SU-DHL-6 (cell line): ENCODE results near the gene MAP1A.
A peak's percentile ranks its signal among the peaks of the same experiment; 100 is the strongest.

Source experiments
- H2AFZ ChIP-seq: fragments of 200-600 bp; sonication (generic); 2 replicates; pipeline ENCODE4 v1.6.1; 2014; ENCODE audit warnings: low read depth, mild to moderate bottlenecking, moderate library complexity, mixed read lengths, antibody characterized with exemption, low read length; ENCODE audit not compliant: severe bottlenecking
- H3F3A ChIP-seq: fragments of 200-600 bp; shearing (Covaris generic); 2 replicates; pipeline ENCODE4 v1.6.0; 2016; ENCODE audit warnings: antibody characterized with exemption, mild to moderate bottlenecking; ENCODE audit not compliant: insufficient read depth
- H3K27ac ChIP-seq: fragments of 200-600 bp; sonication (generic); 2 replicates; pipeline ENCODE4 v1.5.1; 2016; ENCODE audit warnings: low read depth, mild to moderate bottlenecking, low read length, moderate library complexity, mixed read lengths
- H3K27me3 ChIP-seq: fragments of 200-600 bp; sonication (generic), shearing (Covaris generic); 2 replicates; pipeline ENCODE4 v1.6.0; 2014; ENCODE audit warnings: mild to moderate bottlenecking, low read length
- H3K36me3 ChIP-seq: fragments of 200-600 bp; sonication (generic); 2 replicates; pipeline ENCODE4 v1.6.1; 2014; ENCODE audit warnings: mild to moderate bottlenecking, low read length, mixed read lengths
- H3K4me2 ChIP-seq: fragments of 300-600, 200-600 bp; shearing (Covaris generic), sonication (generic); 2 replicates; pipeline ENCODE4 v1.6.0; 2014; ENCODE audit warnings: low read length, low read depth, mild to moderate bottlenecking; ENCODE audit not compliant: poor library complexity, severe bottlenecking
- H3K4me3 ChIP-seq: fragments of 200-600 bp; sonication (generic); 2 replicates; pipeline ENCODE4 v1.5.1; 2014; ENCODE audit warnings: antibody characterized with exemption, low read length, mild to moderate bottlenecking, mixed read lengths; ENCODE audit not compliant: insufficient read depth, poor library complexity, severe bottlenecking
- H3K79me2 ChIP-seq: fragments of 200-600 bp; sonication (generic); 2 replicates; pipeline ENCODE4 v1.6.1; 2014; ENCODE audit warnings: mild to moderate bottlenecking, low read length, moderate library complexity; ENCODE audit not compliant: insufficient read depth
- H3K9ac ChIP-seq: fragments of 200-600 bp; sonication (generic); 2 replicates; pipeline ENCODE4 v1.7.0; 2014; ENCODE audit warnings: mild to moderate bottlenecking, low read length
- H3K9me2 ChIP-seq: fragments of 200-600 bp; sonication (generic); replicated peaks from 2 replicates; pipeline ENCODE4 v1.6.1; 2014; ENCODE audit warnings: low read length; ENCODE audit not compliant: insufficient read depth
- H3K9me3 ChIP-seq: fragments of 200-600 bp; sonication (generic); 2 replicates; pipeline ENCODE4 v1.6.1; 2014; ENCODE audit warnings: low read length, mixed read lengths; ENCODE audit not compliant: insufficient read depth
- H4K20me1 ChIP-seq: fragments of 200-600 bp; sonication (generic); 2 replicates; pipeline ENCODE4 v1.6.1; 2014; ENCODE audit warnings: low read depth, mild to moderate bottlenecking, antibody characterized with exemption, low read length, moderate library complexity, mixed read lengths
- CTCF ChIP-seq: fragments of 200-600 bp; sonication (generic); IDR thresholded peaks from one replicate; pipeline ENCODE4 v1.5.1; 2017; ENCODE audit warnings: antibody characterized with exemption, mild to moderate bottlenecking, low read length, moderate library complexity; ENCODE audit not compliant: insufficient read depth, poor library complexity, severe bottlenecking
- EZH2phosphoT487 ChIP-seq: fragments of 200-600 bp; sonication (generic), shearing (Covaris generic); conservative IDR thresholded peaks from 2 replicates; pipeline ENCODE4 v1.6.1; 2018; ENCODE audit warnings: mild to moderate bottlenecking, antibody characterized with exemption, low read length, moderate library complexity, mixed read lengths

MAP1A gene

GRCh38 chr15:43516801-43517353, 531 bp upstream of the MAP1A start:
- H3F3A ChIP-seq, result no peaks in the 10 kb centered on the region
- no peak overlapping the region for H3K4me3 ChIP-seq
- H3K79me2 ChIP-seq, result no peaks in the 10 kb centered on the region
- no peaks in the 10 kb centered on the region for H3K27me3 ChIP-seq
- H3K9ac ChIP-seq, result no peak overlapping the region
- H3K9me2 ChIP-seq, result no peaks in the 10 kb centered on the region
- no peak overlapping the region for H2AFZ ChIP-seq
- H4K20me1 ChIP-seq, result no peaks in the 10 kb centered on the region
- TF ChIP-seq CTCF (no peak), EZH2phosphoT487 (no peak)
- H3K27ac ChIP-seq, result no peak overlapping the region
- no peaks in the 10 kb centered on the region for H3K36me3 ChIP-seq
- no peaks in the 10 kb centered on the region for H3K9me3 ChIP-seq
- H3K4me2 ChIP-seq, result no peak overlapping the region

GRCh38 chr15:43518197-43518761, 871 bp downstream of the MAP1A start:
- Histone ChIP-seq H3K4me3 (no peak overlapping the region), H3K9ac (no peak overlapping the region), H3K27ac (no peak overlapping the region), H3K79me2 (no peaks in the 10 kb centered on the region), H3K4me2 (no peak overlapping the region), H2AFZ (peak overlapping the region; percentile 0), H3K36me3 (no peaks in the 10 kb centered on the region), H3K9me2 (no peaks in the 10 kb centered on the region), H4K20me1 (no peaks in the 10 kb centered on the region), H3F3A (no peaks in the 10 kb centered on the region), H3K9me3 (no peaks in the 10 kb centered on the region), H3K27me3 (no peaks in the 10 kb centered on the region)
- TF ChIP-seq EZH2phosphoT487 (no peak), CTCF (no peak)

- H4K20me1 ChIP-seq, result no peaks in the 10 kb centered on the region
- no peak overlapping the region for H3K4me2 ChIP-seq
- H3K79me2 ChIP-seq, result no peaks in the 10 kb centered on the region
- no peak overlapping the region for H3K4me3 ChIP-seq
- no peaks in the 10 kb centered on the region for H3K36me3 ChIP-seq
- H3F3A ChIP-seq, result no peaks in the 10 kb centered on the region
- no peaks in the 10 kb centered on the region for H3K9me2 ChIP-seq
- H3K9me3 ChIP-seq, result no peaks in the 10 kb centered on the region
- H2AFZ ChIP-seq, result no peak overlapping the region
- H3K27ac ChIP-seq, result no peak overlapping the region
- H3K27me3 ChIP-seq, result no peaks in the 10 kb centered on the region
- no peak overlapping the region for H3K9ac ChIP-seq
- TF ChIP-seq CTCF, result no peak
- TF ChIP-seq EZH2phosphoT487, result no peak
These were observed 1.8 kb downstream of the MAP1A start for GRCh38 chr15:43519196-43519595.
